Panc1 (cell line): ENCODE results near the gene SLC7A4. TPM values are rescaled to one million over a fixed set of nuclear protein-coding genes. Genes with fewer than 3 reads are reported as not detected.

Source experiments
- ATAC-seq: fragments of 200-7000 bp; cut with Tn5 transposase; 2 replicates; pipeline ENCODE4 v1.9.1; 2020; ENCODE audit warnings: mild to moderate bottlenecking, moderate library complexity
- BruUV-seq: library from RNA; stranded (reverse); fragments of 400-500 nt; replicated peaks from 2 replicates; lab custom pipeline; 2021; lab: Mats Ljungman, UMichigan
- CTCF ChIA-PET: fragments of 300-600 bp; sonication (Branson Sonifier 250); formaldehyde crosslinking; loops from one replicate; lab custom pipeline; 2022; ENCODE audit warnings: antibody characterized with exemption; lab: Charles Lee
- POLR2A ChIA-PET: fragments of 300-600 bp; sonication (Branson Sonifier 250); formaldehyde crosslinking; loops from one replicate; lab custom pipeline; 2022; ENCODE audit warnings: antibody characterized with exemption; lab: Charles Lee
- DNase-seq: peaks from one replicate; pipeline ENCODE4 v3.0.0-alpha.2; 2010; ENCODE audit warnings: low read depth, low spot score
- H3K27ac ChIP-seq: 2 replicates; pipeline ENCODE4 v1.5.1; 2011; ENCODE audit warnings: mild to moderate bottlenecking, low read length, inconsistent platforms
- H3K27me3 ChIP-seq: fragments of 200-500 bp; sonication (Bioruptor generic); 2 replicates; pipeline ENCODE4 v1.6.0; 2014; ENCODE audit warnings: low read length, inconsistent platforms; ENCODE audit not compliant: control insufficient read depth, insufficient read depth
- H3K36me3 ChIP-seq: fragments of 200-500 bp; sonication (Bioruptor generic); 2 replicates; pipeline ENCODE4 v1.5.1; 2014; ENCODE audit warnings: inconsistent platforms, mild to moderate bottlenecking, low read length, moderate library complexity; ENCODE audit not compliant: control insufficient read depth, insufficient read depth
- H3K4me1 ChIP-seq: 2 replicates; pipeline ENCODE4 v1.5.1; 2011; ENCODE audit warnings: inconsistent platforms, mild to moderate bottlenecking, low read length, moderate library complexity; ENCODE audit not compliant: control insufficient read depth, insufficient read depth
- H3K4me3 ChIP-seq, 2 experiments: 2 replicates each; pipeline ENCODE4 v1.5.1; 2011 to 2012; ENCODE audit warnings: low read depth in 2 of 2, low read length in 2 of 2, mild to moderate bottlenecking in 2 of 2, inconsistent platforms in 1 of 2, moderate library complexity in 1 of 2
- H3K9me3 ChIP-seq: fragments of 200-500 bp; sonication (Bioruptor generic); 2 replicates; pipeline ENCODE4 v1.5.1; 2014; ENCODE audit warnings: low read depth, mild to moderate bottlenecking, inconsistent platforms, low read length, moderate library complexity; ENCODE audit not compliant: control insufficient read depth, insufficient read depth
- CTCF ChIP-seq: fragments of 450-650 bp; IDR thresholded peaks from 2 replicates; pipeline ENCODE4 v1.5.1; 2017; ENCODE audit warnings: mild to moderate bottlenecking
- POLR2AphosphoS5 ChIP-seq: IDR thresholded peaks from 2 replicates; pipeline ENCODE4 v1.6.1; 2012; ENCODE audit warnings: mild to moderate bottlenecking, low read depth, low read length, moderate library complexity
- REST ChIP-seq, 2 experiments: IDR thresholded peaks; 2 replicates each; pipeline ENCODE4 v1.6.1; 2011 to 2012; ENCODE audit warnings: low read depth in 2 of 2, control low read depth in 1 of 2, low read length in 1 of 2, mild to moderate bottlenecking in 1 of 2, moderate library complexity in 1 of 2; ENCODE audit not compliant: insufficient read depth in 1 of 2
- SIN3A ChIP-seq: IDR thresholded peaks from 2 replicates; pipeline ENCODE4 v1.6.1; 2012; ENCODE audit warnings: low read depth, mild to moderate bottlenecking, low read length, moderate library complexity, borderline replicate concordance; ENCODE audit not compliant: insufficient read depth
- TCF7L2 ChIP-seq: IDR thresholded peaks from 2 replicates; pipeline ENCODE4 v1.6.1; 2011; ENCODE audit warnings: mild to moderate bottlenecking, low read depth, low read length, inconsistent platforms
- in situ Hi-C: cut with HindIII; loops from 2 replicates; pipeline ENCODE4 v1.10.0; 2016; ENCODE audit warnings: low sequenced_read_pairs, low pct_unique_long_range_greater_than_20kb
- intact Hi-C: fragments of 100-400 bp; cut with micrococcal nuclease; formaldehyde crosslinking; loops from one replicate; pipeline ENCODE4 v1.10.0; 2022; ENCODE audit not compliant: unreplicated experiment
- total RNA-seq: library from RNA; stranded (reverse); gene quantifications from one replicate; pipeline ENCODE4 v1.2.1, GENCODE V29; 2021; ENCODE audit not compliant: unreplicated experiment

The SLC7A4 gene
- total RNA-seq, 1 experiment from 2014 or later, result not detected

DNA sequence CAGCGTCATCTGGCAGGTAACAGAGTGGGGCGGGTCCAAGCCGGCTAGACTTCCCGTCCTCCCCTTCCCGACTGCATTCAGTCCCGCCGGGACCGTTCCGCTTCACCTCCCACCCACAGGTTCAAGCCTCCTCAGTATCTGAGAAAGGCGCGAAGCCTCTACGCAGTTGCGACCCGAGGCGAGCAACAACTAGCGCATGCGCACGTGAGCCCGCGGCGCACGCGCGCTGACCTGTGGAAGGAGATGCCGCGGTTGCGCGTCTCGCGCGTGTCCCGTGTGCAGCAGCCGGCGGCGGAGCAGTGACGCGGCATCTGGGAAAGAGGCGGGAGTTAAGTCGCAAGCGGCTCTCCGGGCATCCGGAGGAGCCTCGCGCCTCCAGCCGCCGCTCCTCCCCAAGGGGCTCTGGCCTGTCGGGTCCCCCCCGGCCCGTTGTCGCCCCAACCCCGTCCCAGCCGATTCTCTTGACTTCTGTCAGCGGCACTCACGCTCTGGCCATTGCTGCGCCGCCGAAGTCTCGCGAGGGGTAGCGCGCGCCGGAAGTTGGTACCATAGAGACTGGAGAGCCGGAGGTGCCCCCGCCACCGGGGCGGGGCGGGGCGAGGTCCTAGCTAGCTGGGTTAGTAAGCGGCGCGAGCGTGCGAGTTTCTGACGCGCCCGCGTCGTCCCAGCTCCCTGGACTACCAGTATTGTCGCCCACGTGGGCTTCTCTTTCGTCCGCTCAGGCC, 30.6 kb downstream of the SLC7A4 start, which contains the start of gene THAP7:
THAP7 (minus strand) TSS at position 518 of the 725 bp plus-strand sequence; CDS start at position 311, 207 bp downstream.
- DNase-seq (peak; percentile 63), ATAC-seq (peak; percentile 93)
- intact Hi-C loops, result no loop called here
- Histone ChIP-seq H3K4me3 (peak within 1 kb of the TSS; percentile 82 to 85), H3K27ac (peak within 1 kb of the TSS; percentile 92), H3K27me3 (no peaks in the 10 kb centered on the region), H3K4me1 (peaks cover 9% of the 10 kb centered on the region), H3K9me3 (no peaks in the 10 kb centered on the region), H3K36me3 (no peaks in the 10 kb centered on the region; the same call in 1 of the 2 replicates)
- BruUV-seq, result TSS peak; percentile 93
- ChIA-PET POLR2A (no interaction called here), CTCF (no interaction called here)
- in situ Hi-C loops, result no loop called here
- TF ChIP-seq CTCF, result no peak
- no peak for TF ChIP-seq REST (IDR thresholded peaks at IDR 0.05; ENCODE audit: insufficient read depth in 1 of 2, low read depth in 2 of 2, low read length in 1 of 2)
- peak; percentile 44; the same call in 1 of the 2 replicates for TF ChIP-seq SIN3A
- TF ChIP-seq POLR2AphosphoS5, result peak; percentile 92
- no peak for TF ChIP-seq TCF7L2

- intact Hi-C loops (no loop called here), in situ Hi-C loops (no loop called here)
- H3K9me3 ChIP-seq, result no peaks in the 10 kb centered on the region
- peak overlapping the region; percentile 92 for H3K27ac ChIP-seq
- H3K4me1 ChIP-seq, result peaks cover 9% of the 10 kb centered on the region
- no TSS peak for BruUV-seq
- H3K27me3 ChIP-seq, result no peaks in the 10 kb centered on the region
- ChIA-PET POLR2A (no interaction called here), CTCF (no interaction called here)
- H3K36me3 ChIP-seq, result no peaks in the 10 kb centered on the region; the same call in 1 of the 2 replicates
- DNase-seq (no peak), ATAC-seq (peak; percentile 0; the same call in 1 of the 2 replicates)
- TF ChIP-seq POLR2AphosphoS5, result no peak
- TF ChIP-seq CTCF, result no peak
- TF ChIP-seq TCF7L2, result no peak
- no peak for TF ChIP-seq SIN3A
- no peak for TF ChIP-seq REST (IDR thresholded peaks at IDR 0.05; ENCODE audit: insufficient read depth in 1 of 2, low read depth in 2 of 2, low read length in 1 of 2)
- peak overlapping the region; percentile 82 to 85 for H3K4me3 ChIP-seq
These were observed 31.3 kb downstream of the SLC7A4 start for GRCh38 chr22:21000987-21001600.
